Dendritic cell treated with granulocyte-macrophage colony-stimulating factor and Interleukin-4, amounts not matched to agents 40 ng/mL and 50 ng/mL, for 4 days (primary cell): ENCODE measurements around the gene EAF2.

ENCODE experiments used
- H3K27ac Mint-ChIP-seq: one replicate; pipeline ENCODE4 v1.8.0; 2022; ENCODE audit warnings: mild to moderate bottlenecking, mixed read lengths
- H3K27me3 Mint-ChIP-seq: one replicate; pipeline ENCODE4 v1.8.0; 2022; ENCODE audit warnings: mild to moderate bottlenecking, mixed read lengths
- H3K36me3 Mint-ChIP-seq: one replicate; pipeline ENCODE4 v1.8.0; 2022; ENCODE audit warnings: low read depth, mixed read lengths
- H3K4me1 Mint-ChIP-seq: one replicate; pipeline ENCODE4 v1.8.0; 2022; ENCODE audit warnings: low read depth, mixed read lengths
- H3K4me3 Mint-ChIP-seq: one replicate; pipeline ENCODE4 v1.8.0; 2022; ENCODE audit warnings: mild to moderate bottlenecking, moderate library complexity, mixed read lengths
- H3K9me3 Mint-ChIP-seq: one replicate; pipeline ENCODE4 v1.8.0; 2022; ENCODE audit warnings: mixed read lengths
- intact Hi-C: fragments of 100-400 bp; cut with micrococcal nuclease; formaldehyde crosslinking; loops from one replicate; pipeline ENCODE4 v1.15.0; 2022

EAF2 gene

GRCh38 chr3:121883507-121883906, 48.5 kb downstream of the EAF2 start:
- H3K27ac Mint-ChIP-seq, result no peak overlapping the region
- peaks cover 11% of the 10 kb centered on the region for H3K4me1 Mint-ChIP-seq
- H3K36me3 Mint-ChIP-seq, result peaks cover 16% of the 10 kb centered on the region
- H3K27me3 Mint-ChIP-seq, result no peaks in the 10 kb centered on the region
- H3K4me3 Mint-ChIP-seq, result no peak overlapping the region
- intact Hi-C loops, result loop anchor here (10.0 kb wide), 2 partner anchors 101 to 371 kb away; no protein-coding TSS in a partner anchor
- no peaks in the 10 kb centered on the region for H3K9me3 Mint-ChIP-seq

- peaks cover 11% of the 10 kb centered on the region for H3K36me3 Mint-ChIP-seq
- peak overlapping the region; percentile 7 for H3K27ac Mint-ChIP-seq
- intact Hi-C loops, result loop anchor here (10.0 kb wide), 2 partner anchors 99 to 369 kb away; no protein-coding TSS in a partner anchor
- H3K9me3 Mint-ChIP-seq, result no peaks in the 10 kb centered on the region
- no peaks in the 10 kb centered on the region for H3K27me3 Mint-ChIP-seq
- H3K4me1 Mint-ChIP-seq, result no peaks in the 10 kb centered on the region
- no peak overlapping the region for H3K4me3 Mint-ChIP-seq
These were observed 50.4 kb downstream of the EAF2 start for GRCh38 chr3:121885386-121885785.

GRCh38 chr3:121894301-121894990, 59.4 kb downstream of the EAF2 start, which contains the start of gene SLC15A2:
SLC15A2 (plus strand) TSS chr3:121894401; CDS start chr3:121894477, 76 bp downstream.
- intact Hi-C loops, result no loop called here
- Mint-ChIP-seq H3K4me1 (no peaks in the 10 kb centered on the region), H3K27me3 (no peaks in the 10 kb centered on the region), H3K9me3 (no peaks in the 10 kb centered on the region), H3K4me3 (no peak within 1 kb of the TSS), H3K27ac (peak within 1 kb of the TSS; percentile 45), H3K36me3 (peaks cover 26% of the 10 kb centered on the region)

GRCh38 chr3:121895121-121895520, 60.1 kb downstream of the EAF2 start:
- peaks cover 30% of the 10 kb centered on the region for H3K36me3 Mint-ChIP-seq
- no peak overlapping the region for H3K27ac Mint-ChIP-seq
- H3K4me3 Mint-ChIP-seq, result no peak overlapping the region
- H3K9me3 Mint-ChIP-seq, result no peaks in the 10 kb centered on the region
- H3K4me1 Mint-ChIP-seq, result no peaks in the 10 kb centered on the region
- H3K27me3 Mint-ChIP-seq, result no peaks in the 10 kb centered on the region
- intact Hi-C loops, result no loop called here

- no peak overlapping the region for H3K27ac Mint-ChIP-seq
- H3K36me3 Mint-ChIP-seq, result peaks cover 36% of the 10 kb centered on the region
- no peaks in the 10 kb centered on the region for H3K4me1 Mint-ChIP-seq
- no peaks in the 10 kb centered on the region for H3K27me3 Mint-ChIP-seq
- H3K4me3 Mint-ChIP-seq, result no peak overlapping the region
- H3K9me3 Mint-ChIP-seq, result no peaks in the 10 kb centered on the region
- intact Hi-C loops, result no loop called here
These were observed 60.7 kb downstream of the EAF2 start for GRCh38 chr3:121895736-121896135.

- H3K4me3 Mint-ChIP-seq, result no peak overlapping the region
- H3K27ac Mint-ChIP-seq, result no peak overlapping the region
- no peaks in the 10 kb centered on the region for H3K27me3 Mint-ChIP-seq
- peaks cover 36% of the 10 kb centered on the region for H3K36me3 Mint-ChIP-seq
- H3K4me1 Mint-ChIP-seq, result no peaks in the 10 kb centered on the region
- H3K9me3 Mint-ChIP-seq, result no peaks in the 10 kb centered on the region
- intact Hi-C loops, result no loop called here
These were observed 61.8 kb downstream of the EAF2 start for GRCh38 chr3:121896823-121897222.

- intact Hi-C loops, result no loop called here
- H3K36me3 Mint-ChIP-seq, result peaks cover 37% of the 10 kb centered on the region
These were observed 62.3 kb downstream of the EAF2 start for GRCh38 chr3:121897296-121897695.

GRCh38 chr3:121913305-121913990, 78.4 kb downstream of the EAF2 start:
- Mint-ChIP-seq H3K36me3 (peaks cover 36% of the 10 kb centered on the region), H3K9me3 (peaks cover 3% of the 10 kb centered on the region), H3K27ac (no peak overlapping the region), H3K4me3 (peak overlapping the region; percentile 45), H3K4me1 (peaks cover 34% of the 10 kb centered on the region), H3K27me3 (no peaks in the 10 kb centered on the region)
- intact Hi-C loops, result no loop called here

More at GRCh38 chr3:121897296-121897695, 62.3 kb downstream of the EAF2 start:
- Mint-ChIP-seq H3K9me3 (no peaks in the 10 kb centered on the region), H3K27ac (no peak overlapping the region), H3K4me1 (no peaks in the 10 kb centered on the region), H3K27me3 (no peaks in the 10 kb centered on the region), H3K4me3 (no peak overlapping the region)

- peak overlapping the region; percentile 45 for H3K4me3 Mint-ChIP-seq
- intact Hi-C loops, result no loop called here
- no peaks in the 10 kb centered on the region for H3K27me3 Mint-ChIP-seq
- peaks cover 37% of the 10 kb centered on the region for H3K36me3 Mint-ChIP-seq
- no peak overlapping the region for H3K27ac Mint-ChIP-seq
- no peaks in the 10 kb centered on the region for H3K9me3 Mint-ChIP-seq
- peaks cover 34% of the 10 kb centered on the region for H3K4me1 Mint-ChIP-seq
These were observed 79.3 kb downstream of the EAF2 start for GRCh38 chr3:121914081-121914998.

GRCh38 chr3:121916189-121916588, 81.2 kb downstream of the EAF2 start:
- no peak overlapping the region for H3K27ac Mint-ChIP-seq
- H3K4me3 Mint-ChIP-seq, result no peak overlapping the region
- no peaks in the 10 kb centered on the region for H3K9me3 Mint-ChIP-seq
- H3K36me3 Mint-ChIP-seq, result peaks cover 38% of the 10 kb centered on the region
- peaks cover 23% of the 10 kb centered on the region for H3K4me1 Mint-ChIP-seq
- intact Hi-C loops, result no loop called here
- H3K27me3 Mint-ChIP-seq, result no peaks in the 10 kb centered on the region

GRCh38 chr3:121918779-121919483, 83.9 kb downstream of the EAF2 start:
- Mint-ChIP-seq H3K36me3 (peaks cover 45% of the 10 kb centered on the region), H3K4me3 (no peak overlapping the region), H3K27ac (no peak overlapping the region), H3K4me1 (peaks cover 7% of the 10 kb centered on the region), H3K27me3 (no peaks in the 10 kb centered on the region), H3K9me3 (no peaks in the 10 kb centered on the region)
- intact Hi-C loops, result no loop called here

GRCh38 chr3:121924734-121925133, 89.7 kb downstream of the EAF2 start:
- no peak overlapping the region for H3K27ac Mint-ChIP-seq
- no peak overlapping the region for H3K4me3 Mint-ChIP-seq
- H3K9me3 Mint-ChIP-seq, result no peaks in the 10 kb centered on the region
- peaks cover 67% of the 10 kb centered on the region for H3K36me3 Mint-ChIP-seq
- H3K4me1 Mint-ChIP-seq, result no peaks in the 10 kb centered on the region
- intact Hi-C loops, result no loop called here
- no peaks in the 10 kb centered on the region for H3K27me3 Mint-ChIP-seq

GRCh38 chr3:121926380-121926779, 91.4 kb downstream of the EAF2 start:
- Mint-ChIP-seq H3K27me3 (no peaks in the 10 kb centered on the region), H3K27ac (no peak overlapping the region), H3K4me1 (no peaks in the 10 kb centered on the region), H3K36me3 (peaks cover 77% of the 10 kb centered on the region), H3K4me3 (no peak overlapping the region), H3K9me3 (no peaks in the 10 kb centered on the region)
- intact Hi-C loops, result no loop called here
